ENCODE results near the gene GFER. TPM values are rescaled to one million over a fixed set of nuclear protein-coding genes. Genes with fewer than 3 reads are reported as not detected.

GFER gene
- total and polyA plus RNA-seq, 2 donors (not counting 1 experiment from before 2014, with no cell fraction given): 15.6 to 30.4 TPM

DNA sequence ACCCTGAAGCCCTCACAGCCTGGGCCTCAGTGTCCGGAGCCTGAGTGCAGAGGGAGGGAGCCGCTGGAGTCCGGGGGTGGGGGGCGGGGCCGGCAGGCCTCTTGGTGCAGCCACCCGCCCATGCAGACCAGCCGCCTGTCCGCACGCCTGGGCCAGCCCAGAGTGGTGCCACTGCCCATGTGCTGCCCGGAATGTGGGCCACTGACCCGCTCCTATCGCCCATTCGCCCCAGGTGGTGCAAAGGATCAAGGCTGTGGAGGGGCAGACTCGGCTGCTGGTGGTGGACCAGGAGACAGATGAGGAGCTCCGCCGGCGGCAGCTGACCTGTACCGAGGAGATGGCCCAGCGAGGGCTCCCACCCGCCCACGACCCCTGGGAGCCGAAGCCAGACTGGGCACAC lies 45.4 kb downstream of the GFER start:
- H3K4me1 Mint-ChIP-seq: peaks cover 5% of the 10 kb centered on the region
- Histone ChIP-seq H3K9ac (ENCODE audit: low read length) (no peak overlapping the region), H3K4me1 (ENCODE audit: control insufficient read depth in 2 of 2, insufficient read depth in 2 of 2, low read length in 2 of 2) (peaks cover 12 to 16% of the 10 kb centered on the region in 2 donors), H3K9me3 (ENCODE audit: control extremely low read depth in 1 of 3, control insufficient read depth in 2 of 3, insufficient read depth in 1 of 3, low read length in 2 of 3) (peaks cover 0 to 13% (median 0%) of the 10 kb centered on the region in 3 donors), H3K27me3 (replicated peaks in 1 of 4; ENCODE audit: control extremely low read depth in 1 of 4, control insufficient read depth in 3 of 4, insufficient read depth in 4 of 4, low read length in 3 of 4) (peaks cover 0 to 39% (median 14%) of the 10 kb centered on the region in 4 experiments), H3K27ac (ENCODE audit: low read length in 2 of 2) (no peak overlapping the region), H4K20me1 (ENCODE audit: control insufficient read depth, insufficient read depth, low read length, poor library complexity, severe bottlenecking) (no peaks in the 10 kb centered on the region), H3K4me3 (ENCODE audit: control extremely low read depth in 1 of 5, extremely low read depth in 1 of 5, insufficient read depth in 1 of 5, low read depth in 2 of 5, low read length in 4 of 5) (no peak overlapping the region), H3K36me3 (replicated peaks in 1 of 2; ENCODE audit: control extremely low read depth in 1 of 2, control insufficient read depth in 1 of 2, extremely low read depth in 1 of 2, insufficient read depth in 2 of 2, low read length in 1 of 2) (no peaks in the 10 kb centered on the region), H3K4me2 (replicated peaks; ENCODE audit: low read depth, low read length, poor library complexity, severe bottlenecking) (no peak overlapping the region), H3K79me2 (ENCODE audit: control insufficient read depth, insufficient read depth, low read length) (no peaks in the 10 kb centered on the region), H2AFZ (ENCODE audit: insufficient read depth, low read depth, low read length, poor library complexity, severe bottlenecking) (no peak overlapping the region)
- no peaks in the 10 kb centered on the region for H3K9me3 Mint-ChIP-seq (ENCODE audit: insufficient read depth)
- TF ChIP-seq, protein P1, sequence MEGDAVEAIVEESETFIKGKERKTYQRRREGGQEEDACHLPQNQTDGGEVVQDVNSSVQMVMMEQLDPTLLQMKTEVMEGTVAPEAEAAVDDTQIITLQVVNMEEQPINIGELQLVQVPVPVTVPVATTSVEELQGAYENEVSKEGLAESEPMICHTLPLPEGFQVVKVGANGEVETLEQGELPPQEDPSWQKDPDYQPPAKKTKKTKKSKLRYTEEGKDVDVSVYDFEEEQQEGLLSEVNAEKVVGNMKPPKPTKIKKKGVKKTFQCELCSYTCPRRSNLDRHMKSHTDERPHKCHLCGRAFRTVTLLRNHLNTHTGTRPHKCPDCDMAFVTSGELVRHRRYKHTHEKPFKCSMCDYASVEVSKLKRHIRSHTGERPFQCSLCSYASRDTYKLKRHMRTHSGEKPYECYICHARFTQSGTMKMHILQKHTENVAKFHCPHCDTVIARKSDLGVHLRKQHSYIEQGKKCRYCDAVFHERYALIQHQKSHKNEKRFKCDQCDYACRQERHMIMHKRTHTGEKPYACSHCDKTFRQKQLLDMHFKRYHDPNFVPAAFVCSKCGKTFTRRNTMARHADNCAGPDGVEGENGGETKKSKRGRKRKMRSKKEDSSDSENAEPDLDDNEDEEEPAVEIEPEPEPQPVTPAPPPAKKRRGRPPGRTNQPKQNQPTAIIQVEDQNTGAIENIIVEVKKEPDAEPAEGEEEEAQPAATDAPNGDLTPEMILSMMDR (IDR thresholded peaks at IDR 0.05): no peak
- DNase-seq (no peak), ATAC-seq (ENCODE audit: low read depth) (no peak)
- CTCF ChIA-PET: no interaction called here
- H3K27me3 Mint-ChIP-seq: peaks cover 10% of the 10 kb centered on the region
- H3K4me3 Mint-ChIP-seq: no peak overlapping the region
- 96% methylated on average over 20 of the region's 22 CpGs for WGBS (ENCODE audit: insufficient coverage)
- intact Hi-C loops (cut with micrococcal nuclease): loop anchor here (10.0 kb wide), 2 partner anchors 225 to 475 kb away; partner anchors contain the start of gene ECI1
- POLR2A ChIA-PET: interaction anchor here (0.6 kb wide), 1 partner anchor 9 kb away, joined by 3 read pairs; no protein-coding TSS in a partner anchor
- no peak overlapping the region for H3K27ac Mint-ChIP-seq

DNA sequence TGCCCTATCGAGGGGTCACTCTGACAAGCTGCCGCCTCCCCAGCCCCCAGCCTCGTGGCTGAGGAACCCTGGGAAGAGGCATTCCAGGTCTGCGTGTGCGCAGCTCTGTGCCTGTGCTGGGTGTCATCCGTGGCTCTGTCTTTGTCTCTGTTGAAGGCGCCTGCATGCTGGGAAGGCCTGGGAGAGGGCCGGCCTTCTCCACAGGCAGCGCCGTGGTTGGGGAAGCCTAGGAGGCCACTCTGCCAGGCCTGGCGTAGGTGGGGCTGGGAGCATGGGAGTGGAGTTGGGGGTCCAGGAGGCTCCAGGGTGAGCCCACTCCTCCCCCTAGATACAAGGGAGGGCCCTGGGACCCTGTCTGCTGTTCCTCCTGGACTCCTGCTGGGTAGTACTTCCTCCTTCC lies 46.0 kb downstream of the GFER start:
- H3K4me2 ChIP-seq (replicated peaks; ENCODE audit: low read depth, low read length, poor library complexity, severe bottlenecking): no peak overlapping the region
- H3K4me1 ChIP-seq (ENCODE audit: control insufficient read depth in 2 of 2, insufficient read depth in 2 of 2, low read length in 2 of 2): peaks cover 12 to 16% of the 10 kb centered on the region in 2 donors
- no peak overlapping the region for H2AFZ ChIP-seq (ENCODE audit: insufficient read depth, low read depth, low read length, poor library complexity, severe bottlenecking)
- intact Hi-C loops (cut with micrococcal nuclease): no loop called here
- no peaks in the 10 kb centered on the region for H3K79me2 ChIP-seq (ENCODE audit: control insufficient read depth, insufficient read depth, low read length)
- no peak overlapping the region for H3K27ac ChIP-seq (ENCODE audit: low read length in 2 of 2)
- H3K4me3 ChIP-seq (ENCODE audit: control extremely low read depth in 1 of 5, extremely low read depth in 1 of 5, insufficient read depth in 1 of 5, low read depth in 2 of 5, low read length in 4 of 5): no peak overlapping the region
- H3K27ac Mint-ChIP-seq: no peak overlapping the region
- ATAC-seq (ENCODE audit: low read depth): no peak
- H4K20me1 ChIP-seq (ENCODE audit: control insufficient read depth, insufficient read depth, low read length, poor library complexity, severe bottlenecking): no peaks in the 10 kb centered on the region
- peaks cover 5% of the 10 kb centered on the region for H3K4me1 Mint-ChIP-seq
- POLR2A ChIA-PET: interaction anchor here (0.6 kb wide), 1 partner anchor 8 kb away, joined by 3 read pairs; no protein-coding TSS in a partner anchor
- no peaks in the 10 kb centered on the region for H3K36me3 ChIP-seq (replicated peaks in 1 of 2; ENCODE audit: control extremely low read depth in 1 of 2, control insufficient read depth in 1 of 2, extremely low read depth in 1 of 2, insufficient read depth in 2 of 2, low read length in 1 of 2)
- peaks cover 10% of the 10 kb centered on the region for H3K27me3 Mint-ChIP-seq
- CTCF ChIA-PET: interaction anchor here (0.6 to 1.0 kb wide), 2 partner anchors 110 to 116 kb away, joined by 3 to 4 read pairs; no protein-coding TSS in a partner anchor
- TF ChIP-seq, protein P1 (IDR thresholded peaks at IDR 0.05): no peak
- no peak for TF ChIP-seq EZH2 (IDR thresholded peaks at IDR 0.05; ENCODE audit: borderline replicate concordance, insufficient read depth, low read depth, low read length, poor library complexity, severe bottlenecking)
- H3K9ac ChIP-seq (ENCODE audit: low read length): no peak overlapping the region
- H3K9me3 ChIP-seq (ENCODE audit: control extremely low read depth in 1 of 3, control insufficient read depth in 2 of 3, insufficient read depth in 1 of 3, low read length in 2 of 3): peaks cover 0 to 13% (median 0%) of the 10 kb centered on the region in 3 donors
- DNase-seq: no peak
- H3K4me3 Mint-ChIP-seq: no peak overlapping the region
- WGBS (ENCODE audit: insufficient coverage): 84% methylated on average over 6 of the region's 11 CpGs
- peaks cover 0 to 41% (median 13%) of the 10 kb centered on the region in 4 experiments for H3K27me3 ChIP-seq (replicated peaks in 1 of 4; ENCODE audit: control extremely low read depth in 1 of 4, control insufficient read depth in 3 of 4, insufficient read depth in 4 of 4, low read length in 3 of 4)
- no peaks in the 10 kb centered on the region for H3K9me3 Mint-ChIP-seq (ENCODE audit: insufficient read depth)
